Activated naive CD4-positive, alpha-beta T cell (primary cell): ENCODE data around the gene MLEC.
"Not testable (repeated sequence)": the region's sequence is repeated elsewhere in the genome, so short reads cannot be mapped to it uniquely, and the experiment has no call there.

Experiments used
- DNase-seq, 4 experiments: peaks; one replicate each; lab custom pipeline; 2025; lab: John Stamatoyannopoulos, UW

MLEC gene

DNA sequence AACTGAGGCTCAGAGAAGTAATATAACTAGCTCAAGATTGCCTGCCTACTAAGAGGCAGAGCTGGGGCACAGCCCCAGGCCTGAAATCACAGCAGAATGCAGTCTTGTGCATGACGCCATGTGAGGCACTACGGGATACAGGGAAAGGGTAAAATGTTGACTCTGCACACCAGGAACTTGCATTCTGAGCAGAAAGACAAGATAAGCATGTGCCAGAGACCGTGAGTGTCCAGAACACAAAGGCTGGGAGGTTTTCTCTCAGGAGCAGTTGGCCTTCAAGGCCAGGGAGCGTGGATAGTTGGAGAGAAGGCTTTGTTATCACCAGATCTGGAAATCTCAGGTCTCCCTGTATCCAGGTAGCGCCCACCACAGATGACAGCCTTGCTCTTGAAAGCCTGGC is 23.2 kb upstream of the MLEC start:
- no peak for DNase-seq

DNA sequence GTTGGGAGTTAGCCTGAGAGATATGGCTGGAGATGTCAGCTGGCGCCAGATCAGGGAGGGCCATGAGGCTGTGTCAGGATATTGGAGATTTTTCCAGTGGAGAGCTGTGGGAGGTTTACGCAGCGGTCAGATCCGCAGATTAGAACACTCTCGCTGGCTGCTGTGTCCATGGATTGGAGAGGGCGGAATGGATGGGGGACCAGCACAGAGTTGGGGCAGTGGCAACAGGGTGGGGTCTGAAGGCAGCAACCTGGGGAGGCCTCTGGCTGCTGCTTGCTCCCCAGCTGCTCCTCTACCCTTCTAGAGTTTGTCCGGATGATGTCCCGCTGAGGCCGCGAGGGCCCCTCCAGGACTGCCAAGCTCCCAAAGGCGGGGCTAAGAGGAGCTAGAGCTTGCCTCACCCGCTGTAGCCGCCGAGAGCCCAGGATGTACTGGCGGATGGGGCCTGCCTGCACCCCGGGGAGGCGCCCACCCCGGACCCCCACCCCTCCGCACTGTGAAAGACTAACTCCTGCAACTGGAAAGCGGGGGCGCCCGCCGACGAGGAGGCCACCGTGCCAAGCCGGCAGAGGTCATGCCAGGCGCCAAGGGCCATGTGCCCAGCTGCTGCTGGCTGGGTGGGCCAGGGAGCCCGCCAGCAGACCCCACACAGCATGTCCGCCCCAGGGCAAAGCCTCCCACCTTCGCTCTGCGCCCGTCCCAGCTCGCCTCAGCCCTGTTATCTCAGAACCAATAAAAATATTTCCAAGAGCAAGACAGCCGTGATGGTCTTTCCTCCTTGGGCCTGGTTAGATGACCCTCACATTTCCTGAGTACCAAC is 20.2 kb upstream of the MLEC start:
- no peak for DNase-seq

DNA sequence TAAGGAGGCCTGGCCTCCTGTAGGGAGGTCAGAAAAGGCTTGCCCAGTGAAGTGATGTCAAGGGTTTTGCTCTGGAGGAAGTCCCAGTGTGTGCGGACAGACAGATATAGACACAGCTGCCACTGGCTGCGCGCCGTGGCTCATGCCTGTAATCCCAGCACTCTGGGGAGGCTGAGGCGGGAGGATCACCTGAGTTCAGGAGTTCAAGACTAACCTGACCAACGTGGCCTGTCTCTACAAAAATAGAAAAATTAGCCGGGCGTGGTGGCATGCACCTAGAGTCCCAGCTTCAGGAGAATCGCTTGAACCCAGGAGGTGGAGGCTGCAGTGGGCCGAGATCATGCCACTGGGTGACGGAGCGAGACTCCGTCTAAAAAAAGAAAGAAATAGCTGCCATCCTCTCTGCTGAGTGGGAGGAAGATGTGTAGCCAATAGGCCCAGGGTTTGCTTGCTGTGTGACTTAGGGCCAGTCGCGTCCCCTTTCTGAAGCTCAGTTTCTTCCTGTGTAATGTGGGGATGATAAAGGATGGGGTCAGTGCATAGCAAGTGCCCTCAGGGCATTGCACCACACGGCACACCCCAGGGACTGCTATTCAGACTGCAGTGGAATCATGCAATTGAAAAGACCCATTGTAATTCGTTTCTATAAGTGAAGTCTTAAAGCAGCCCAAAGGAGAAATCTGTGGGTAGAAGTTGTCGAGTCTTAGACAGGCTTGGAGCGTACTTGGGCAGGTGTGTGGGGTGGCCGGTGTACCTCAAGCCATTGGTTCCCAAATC is 18.7 kb upstream of the MLEC start:
- DNase-seq: no peak

DNA sequence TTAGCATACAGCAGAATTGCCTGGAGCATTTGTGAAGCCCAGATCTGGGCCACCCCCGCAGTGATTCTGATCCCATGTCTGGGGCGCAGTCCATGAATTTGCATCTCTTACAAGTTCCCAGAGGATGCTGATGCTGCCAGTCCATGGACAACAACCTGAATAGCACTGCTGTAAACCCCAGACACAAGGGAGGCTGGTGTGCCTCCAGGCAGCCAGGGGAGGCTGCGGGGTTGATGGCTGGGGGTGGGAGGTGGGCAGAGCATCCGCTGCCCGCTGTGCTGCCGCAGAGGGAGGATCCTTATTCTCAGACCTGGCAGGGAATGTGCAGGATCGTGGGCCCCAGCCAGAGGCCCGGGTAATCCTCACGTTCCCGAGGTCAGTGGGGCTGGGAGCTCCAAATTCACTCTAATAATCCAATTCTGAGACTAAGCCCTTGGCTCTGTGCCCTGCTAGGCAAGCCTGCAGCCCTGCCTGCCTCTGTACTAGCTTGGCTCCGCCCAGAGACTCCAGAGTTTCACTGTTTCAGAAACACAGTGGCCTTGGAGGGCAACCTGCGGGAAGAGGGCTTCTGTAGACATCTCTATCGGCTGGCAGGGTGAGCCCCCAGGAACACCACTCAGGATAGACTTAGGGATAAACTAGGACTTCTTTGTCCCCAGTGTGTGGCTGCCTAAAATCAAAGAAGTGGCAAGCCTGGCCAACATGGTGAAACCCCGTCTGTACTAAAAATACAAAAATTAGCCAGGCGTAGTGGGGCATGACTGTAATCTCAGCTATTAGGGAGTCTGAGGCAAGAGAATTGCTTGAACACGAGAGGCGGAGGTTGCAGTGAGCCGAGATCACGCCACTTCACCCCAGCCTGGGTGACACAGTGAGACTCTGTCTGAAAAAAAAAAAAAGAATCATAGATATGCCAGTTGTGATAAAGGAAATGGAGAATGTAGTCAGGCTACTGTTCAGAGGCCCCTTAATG is 17.8 kb upstream of the MLEC start:
- no peak for DNase-seq

DNA sequence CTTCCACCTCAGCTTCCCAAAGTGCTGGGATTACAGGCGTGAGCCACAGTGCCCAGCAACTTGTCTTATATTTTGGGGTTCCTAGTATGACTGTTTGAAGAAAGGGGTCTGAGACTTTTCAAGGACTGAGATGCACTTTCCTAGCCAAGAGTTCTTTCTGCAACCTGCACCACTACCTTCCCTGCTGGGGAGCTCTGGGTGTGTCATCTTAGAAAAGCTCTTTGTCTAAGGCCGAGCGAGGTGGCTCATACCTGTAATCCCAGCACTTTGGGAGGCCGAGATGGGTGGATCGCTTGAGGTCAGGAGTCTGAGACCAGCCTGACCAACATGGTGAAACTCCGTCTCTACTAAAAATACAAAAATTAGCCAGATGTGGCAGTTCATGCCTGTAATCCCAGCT is 16.7 kb upstream of the MLEC start:
- DNase-seq: not testable (repeated sequence)

DNA sequence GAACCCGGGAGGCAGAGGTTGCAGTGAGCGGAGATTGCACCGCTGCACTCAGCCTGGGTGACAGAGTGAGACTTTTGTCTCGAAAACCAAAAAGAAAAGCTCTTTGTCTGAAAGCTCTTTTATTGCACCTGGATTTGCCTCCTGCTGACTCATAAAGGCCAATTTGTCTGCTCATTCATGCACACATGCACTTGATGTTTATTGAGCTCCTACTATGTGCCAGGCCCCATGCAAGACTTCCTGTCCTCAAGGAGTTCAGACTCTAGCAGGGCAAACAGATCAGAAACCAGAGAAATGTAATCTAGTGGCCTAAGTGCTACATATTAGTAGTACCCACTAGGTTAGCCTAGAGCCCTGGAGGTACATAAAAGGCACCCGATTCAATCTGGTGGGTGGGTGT is 16.3 kb upstream of the MLEC start:
- no peak for DNase-seq

DNA sequence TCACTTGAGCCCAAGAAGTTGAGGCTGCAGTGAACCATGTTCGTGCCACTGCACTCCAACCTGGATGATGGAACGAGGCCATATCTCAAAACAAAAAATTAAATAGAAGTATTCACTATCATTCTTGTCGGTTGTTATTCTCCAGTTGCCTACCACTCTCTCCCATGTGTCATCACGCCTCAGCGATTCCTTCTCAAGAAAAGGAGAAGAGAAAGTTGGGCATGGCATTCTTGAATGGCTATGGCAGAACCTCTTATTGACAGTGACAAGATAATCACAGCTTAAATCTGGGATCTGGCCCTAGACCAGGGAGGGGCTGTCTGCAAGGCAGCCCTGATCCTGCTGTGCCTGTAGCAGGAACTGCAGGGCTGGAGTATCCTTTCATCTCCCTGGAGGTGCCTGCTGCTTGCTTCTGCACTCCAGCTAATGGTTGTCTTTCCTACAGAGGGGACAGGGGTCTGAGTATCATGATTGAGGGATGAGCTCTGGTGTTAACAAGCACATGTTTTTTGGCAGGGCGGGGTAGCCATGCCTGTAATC is 12.8 kb upstream of the MLEC start:
- no peak for DNase-seq

DNA sequence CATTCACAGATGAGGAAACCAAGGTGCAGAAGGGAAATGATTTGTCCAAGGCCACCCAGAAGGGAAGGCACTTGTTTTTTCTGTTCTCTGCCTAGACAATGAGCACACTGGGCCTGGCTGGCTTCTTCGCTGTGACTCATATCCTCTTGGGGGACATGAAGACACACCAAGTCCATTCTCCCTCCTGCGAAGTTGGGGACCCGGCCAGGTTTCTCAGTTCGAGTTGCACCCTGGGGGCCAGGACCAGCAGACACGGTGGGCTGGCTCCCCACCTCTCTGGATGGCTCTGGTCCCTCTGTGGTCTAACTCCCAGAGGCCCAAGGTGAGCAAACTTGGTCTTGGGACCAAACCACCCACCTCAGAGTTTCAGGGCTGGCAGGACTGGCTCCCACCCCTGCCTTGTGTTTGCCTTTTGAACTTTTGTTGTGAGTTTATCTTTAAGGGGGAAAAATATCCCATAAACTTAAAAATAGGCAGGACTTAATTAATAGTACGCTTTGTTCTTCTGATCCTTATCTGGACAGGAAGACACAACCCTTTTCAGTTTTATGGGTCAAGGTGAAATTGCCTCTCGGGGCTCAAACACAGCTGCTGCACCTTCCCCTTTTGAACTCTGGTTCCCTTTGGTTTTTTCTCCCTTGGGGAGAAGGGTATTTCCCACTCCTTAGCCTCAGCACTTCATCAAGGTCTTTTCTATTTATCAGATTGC is 9.0 kb upstream of the MLEC start:
- no peak for DNase-seq

DNA sequence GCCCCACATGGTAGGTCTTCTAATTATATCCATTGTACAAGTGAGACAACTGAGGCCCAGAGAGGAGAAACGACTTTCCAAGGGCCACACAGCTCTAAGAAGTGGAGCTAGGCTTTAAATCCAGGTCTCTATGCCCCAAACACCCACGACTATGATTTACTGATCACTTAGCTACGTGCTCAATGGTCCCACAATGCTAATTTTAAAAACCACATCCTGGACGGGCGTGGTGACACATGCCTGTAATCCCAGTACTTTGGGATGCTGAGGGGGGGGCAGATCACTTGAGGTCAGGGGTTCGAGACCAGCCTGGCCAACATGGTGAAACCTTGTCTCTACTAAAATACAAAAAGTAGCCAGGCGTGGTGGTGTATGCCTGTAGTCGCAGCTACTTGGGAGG is 8.4 kb upstream of the MLEC start:
- DNase-seq: no peak

DNA sequence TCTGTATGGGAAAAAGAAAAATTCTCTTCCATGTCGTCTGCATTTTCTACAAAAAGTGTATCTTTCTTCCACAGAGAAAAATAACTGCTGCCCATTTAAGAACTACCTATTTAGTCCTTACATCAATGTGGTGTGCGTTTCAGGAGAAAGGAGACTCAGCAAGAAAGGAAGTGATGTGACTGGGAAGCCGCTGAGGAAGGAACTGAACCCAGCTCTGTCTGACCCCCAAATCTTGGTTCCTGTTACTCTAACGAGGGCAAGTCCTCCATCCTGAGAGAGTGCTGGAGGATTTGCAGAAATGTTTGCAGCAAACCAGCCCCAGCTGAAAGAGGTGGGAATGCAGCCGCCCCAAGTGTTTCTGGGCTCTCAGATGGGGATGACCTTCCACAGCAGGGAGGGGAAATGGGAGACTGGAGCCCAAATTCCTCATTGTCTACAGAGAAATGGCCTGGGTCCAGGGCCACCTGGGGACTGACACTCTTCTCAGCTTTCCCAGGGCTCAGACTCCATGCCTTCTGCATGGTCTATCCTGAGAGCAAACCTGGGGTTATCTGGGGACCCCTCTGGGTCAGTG is 6.7 kb upstream of the MLEC start:
- DNase-seq: no peak

DNA sequence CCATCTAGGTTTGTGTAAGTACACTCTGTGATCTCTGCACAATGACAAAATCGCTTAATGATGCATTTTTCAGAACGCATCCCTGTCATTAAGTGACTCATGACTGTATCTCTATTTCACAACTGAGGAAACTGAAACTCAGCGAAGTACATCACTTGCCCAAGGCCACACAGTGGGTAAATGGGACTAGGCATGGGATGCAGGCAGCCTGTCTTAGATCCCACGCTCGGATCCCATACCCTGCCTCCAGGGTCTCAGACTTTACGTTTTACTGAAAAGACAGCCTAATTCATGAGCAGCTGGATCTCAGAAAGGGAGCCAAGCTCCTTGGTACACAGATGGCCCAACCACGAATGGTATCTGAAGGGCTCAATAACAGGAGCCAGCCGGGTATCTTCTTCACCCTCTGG is 2.4 kb upstream of the MLEC start:
- no peak for DNase-seq

DNA sequence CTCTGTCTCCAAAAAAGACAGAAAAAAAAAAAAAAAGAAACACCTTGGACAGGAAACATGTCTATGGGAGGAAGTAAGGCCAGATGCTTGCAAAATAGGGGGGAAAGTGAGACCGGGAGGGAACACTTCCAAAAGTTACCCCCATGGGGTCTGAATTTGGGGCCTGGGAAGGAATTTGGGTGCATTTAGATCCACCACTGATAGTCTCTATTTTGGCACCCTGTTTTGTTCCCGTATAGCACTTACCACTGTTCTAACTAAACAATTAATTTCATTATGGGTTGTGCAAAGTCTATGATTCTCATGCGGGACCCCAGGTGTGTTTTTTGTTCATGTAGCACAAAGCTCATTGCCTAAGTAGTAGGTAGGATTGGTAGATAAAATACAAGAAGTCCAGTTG is 1.4 kb upstream of the MLEC start:
- no peak for DNase-seq

DNA sequence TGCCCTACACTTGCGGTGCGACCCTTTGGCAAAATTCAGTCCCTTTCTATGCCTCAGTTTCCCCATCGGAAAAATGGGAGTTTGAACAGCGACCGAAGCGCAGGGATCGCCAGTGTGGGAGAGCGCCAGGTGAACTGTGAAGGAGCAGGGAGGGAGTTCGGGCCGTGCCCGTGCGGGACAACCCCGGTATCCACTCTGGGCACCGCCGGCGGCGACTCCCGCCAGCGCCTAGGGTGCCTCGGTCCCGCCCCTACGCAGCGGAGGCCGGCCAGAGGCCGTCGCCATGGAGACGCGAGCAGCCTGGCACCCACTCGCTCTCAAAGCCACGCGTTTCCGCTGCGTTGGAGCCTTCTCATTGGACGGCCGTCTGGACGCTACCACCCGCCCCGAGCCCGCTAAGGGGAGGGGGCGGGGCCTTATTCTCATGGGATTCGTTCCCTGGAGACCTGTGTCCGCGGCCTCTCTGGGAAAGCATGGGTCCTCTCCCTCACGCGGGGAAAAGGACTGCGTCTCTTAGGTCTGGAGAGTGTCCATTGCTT is 729 bp upstream of the MLEC start:
- DNase-seq: peak; percentile 89 to 94 (median 91)

DNA sequence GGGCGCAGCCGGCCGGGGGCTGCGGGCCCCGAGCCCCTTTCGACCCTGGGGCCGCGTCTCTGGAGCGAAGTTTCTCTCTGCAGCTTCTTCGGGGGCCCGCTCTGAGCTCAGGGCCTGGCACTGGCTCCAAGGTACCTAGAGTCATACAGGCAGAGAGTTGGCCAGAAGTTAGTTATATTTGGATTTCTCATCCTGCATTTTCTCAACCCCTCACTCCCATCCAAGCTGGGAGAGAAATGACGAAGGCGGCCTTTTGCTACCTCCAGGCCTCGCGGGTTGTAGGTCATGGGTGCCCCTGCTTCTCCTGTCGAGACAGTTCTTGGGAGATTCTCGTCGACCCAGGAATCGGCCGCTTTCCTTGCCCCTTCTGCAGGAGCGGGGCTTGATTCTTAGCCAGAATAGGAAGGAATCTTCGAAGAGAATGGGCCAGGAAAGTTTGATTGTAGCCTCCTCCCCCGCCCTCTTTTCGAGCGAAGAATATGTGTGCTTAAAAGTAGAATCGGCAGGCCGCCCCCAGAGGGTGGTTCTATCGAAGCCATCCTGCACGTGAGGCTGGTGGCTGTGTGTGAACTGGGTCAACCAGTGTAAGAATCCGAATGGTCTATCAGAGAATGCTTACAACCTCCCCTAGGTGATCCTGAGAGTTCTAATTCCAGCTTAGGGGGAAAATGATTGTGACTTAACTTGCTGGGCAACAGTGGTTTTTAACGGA is 785 bp downstream of the MLEC start:
- DNase-seq: peak in 2 of 4 experiments; percentile 7 to 15

DNA sequence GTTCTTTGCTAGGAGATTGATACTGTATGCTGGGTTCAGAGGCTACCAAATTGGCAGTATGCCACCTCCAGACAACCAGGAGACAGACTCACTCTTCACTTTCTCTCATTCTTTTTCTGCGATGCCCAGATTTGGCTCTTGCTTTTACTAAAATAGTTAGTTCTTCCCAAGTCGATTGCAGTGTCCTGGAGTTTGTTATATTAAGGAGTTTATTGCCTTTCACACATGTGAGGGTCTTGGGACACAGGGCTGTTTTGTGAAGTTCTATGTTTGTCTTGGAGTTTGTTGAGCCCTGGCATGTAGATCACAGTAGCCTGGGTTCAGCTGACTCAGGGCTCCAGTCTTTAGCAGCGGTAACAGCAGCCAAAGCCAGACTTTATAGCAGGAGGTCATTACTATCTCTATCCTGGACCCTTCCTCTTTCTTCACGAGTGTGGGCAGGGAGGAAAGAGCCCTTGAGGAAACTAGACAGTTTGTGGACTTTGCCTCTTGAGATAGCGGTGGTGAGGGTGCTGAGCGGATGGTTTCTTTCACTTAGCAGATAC is 1.6 kb downstream of the MLEC start:
- DNase-seq: no peak

DNA sequence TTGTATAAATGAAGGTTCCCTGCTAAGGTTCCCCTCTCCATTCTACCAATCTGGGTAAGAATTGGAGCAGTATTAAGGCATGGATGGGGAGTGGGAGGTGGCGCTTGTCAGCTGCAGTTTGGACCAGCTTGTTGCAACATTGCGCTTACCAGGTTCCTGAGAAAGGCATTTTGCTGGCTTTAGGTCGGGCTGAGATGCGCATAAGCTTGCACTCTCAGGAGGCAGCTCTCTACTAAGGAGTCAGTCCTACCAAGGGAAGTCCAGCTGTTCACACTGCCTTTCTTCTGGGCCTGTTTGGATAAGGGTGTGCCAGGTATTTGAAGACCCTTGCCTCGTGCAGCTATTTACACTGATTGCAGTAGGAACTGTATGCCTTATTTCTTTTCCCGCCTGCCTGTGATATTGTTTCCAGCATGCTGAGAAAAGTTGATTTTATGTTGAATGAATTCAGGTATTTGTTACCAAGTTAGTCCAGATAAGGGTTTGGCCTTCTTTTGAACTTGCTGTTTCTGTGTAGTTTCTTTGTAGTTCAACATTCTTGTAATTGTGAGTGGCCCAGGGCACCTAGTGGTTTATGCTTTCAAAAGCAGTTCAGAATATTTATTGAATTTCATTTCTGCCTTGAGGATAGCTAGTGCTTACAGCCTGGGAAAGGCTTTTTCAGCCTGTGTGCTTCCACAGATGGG is 2.6 kb downstream of the MLEC start:
- DNase-seq: no peak

DNA sequence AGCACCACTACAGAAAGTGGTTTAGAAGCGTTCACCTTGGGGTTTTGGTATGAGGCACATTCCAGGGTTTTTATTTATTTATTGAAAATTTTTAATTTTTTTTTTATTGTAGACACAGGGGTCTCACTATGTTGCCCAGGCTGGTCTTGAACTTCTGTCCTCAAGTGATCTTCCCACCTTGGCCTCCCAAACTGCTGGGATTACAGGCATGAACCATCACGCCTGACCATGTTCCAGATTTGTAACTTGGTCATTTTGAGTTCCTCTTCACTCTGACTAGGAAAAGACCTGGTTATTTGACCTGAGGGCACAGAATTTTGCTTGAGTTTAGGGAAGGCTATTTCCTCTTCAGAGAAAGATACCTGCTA is 3.1 kb downstream of the MLEC start:
- DNase-seq: no peak

DNA sequence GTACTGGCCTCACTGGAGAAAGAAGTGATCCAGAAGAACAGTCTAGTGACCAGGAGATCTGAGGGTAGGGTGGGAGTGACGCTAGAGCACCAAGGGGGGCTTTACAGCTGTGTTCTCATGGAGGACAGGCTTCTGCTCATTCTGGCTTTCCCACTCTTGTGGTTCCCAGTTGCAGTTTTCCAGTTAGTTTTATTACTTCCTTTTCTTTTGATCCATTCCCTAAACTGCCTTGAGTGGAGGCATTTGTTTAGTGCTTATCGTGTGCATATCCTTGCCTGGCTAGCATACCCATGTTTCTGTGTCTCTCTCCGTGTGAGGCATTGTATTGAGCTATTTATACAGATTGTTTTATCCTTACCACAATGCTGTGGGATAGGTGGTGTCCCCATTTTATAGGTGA is 4.0 kb downstream of the MLEC start:
- DNase-seq: no peak

DNA sequence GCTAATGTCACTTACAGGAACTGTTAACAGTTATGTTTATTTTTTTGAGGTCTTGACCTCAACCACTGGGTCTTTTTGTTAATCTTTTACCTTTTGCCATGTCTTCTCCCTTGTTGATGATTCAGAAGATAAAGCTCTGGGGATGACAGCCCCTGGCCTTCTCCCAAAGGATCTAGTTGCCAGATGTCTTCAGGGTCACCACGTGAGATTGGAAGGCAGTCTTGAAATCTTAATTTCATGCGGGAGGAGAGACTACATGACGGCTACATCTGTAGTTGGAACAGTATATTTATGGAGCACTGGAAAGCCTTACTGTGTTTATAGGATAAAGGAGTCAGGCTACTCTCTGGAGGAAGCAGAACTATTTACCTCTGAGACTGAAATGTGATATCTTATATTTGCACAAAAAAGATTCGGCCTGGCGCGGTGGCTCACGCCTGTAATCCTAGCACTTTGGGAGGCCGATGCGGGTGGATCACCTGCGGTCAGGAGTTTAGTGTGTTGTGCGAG is 5.6 kb downstream of the MLEC start:
- DNase-seq: no peak
